Mammary epithelial cell (primary cell): ENCODE results near the gene ANKRD52.

Source experiments
- CTCF ChIP-seq, 2 donors: IDR thresholded peaks in 1 of 2; conservative IDR thresholded peaks in 1 of 2; 2 replicates each; pipeline ENCODE4 v1.5.1; 2011 to 2012; ENCODE audit warnings: inconsistent platforms in 2 of 2, low read length in 2 of 2, mild to moderate bottlenecking in 2 of 2, control low read depth in 1 of 2, low read depth in 1 of 2; ENCODE audit not compliant: insufficient read depth in 1 of 2; ENCODE audit errors: extremely low read depth in 1 of 2
- EZH2 ChIP-seq: IDR thresholded peaks from 2 replicates; pipeline ENCODE4 v1.6.1; 2012; ENCODE audit warnings: low read length, inconsistent platforms, borderline replicate concordance

- TF ChIP-seq CTCF (conservative IDR thresholded peaks at IDR 0.05 in 1 of 2, IDR thresholded peaks at IDR 0.05 in 1 of 2; ENCODE audit: extremely low read depth in 1 of 2, insufficient read depth in 1 of 2, low read depth in 1 of 2, low read length in 2 of 2) (no peak), EZH2 (no peak)
Measured at GRCh38 chr12:56242986-56243385, 15.2 kb downstream of the ANKRD52 start.
